ENCODE measurements around the gene SOWAHA.
"Not testable (repeated sequence)": the region's sequence is repeated elsewhere in the genome, so short reads cannot be mapped to it uniquely, and the experiment has no call there.

DNA sequence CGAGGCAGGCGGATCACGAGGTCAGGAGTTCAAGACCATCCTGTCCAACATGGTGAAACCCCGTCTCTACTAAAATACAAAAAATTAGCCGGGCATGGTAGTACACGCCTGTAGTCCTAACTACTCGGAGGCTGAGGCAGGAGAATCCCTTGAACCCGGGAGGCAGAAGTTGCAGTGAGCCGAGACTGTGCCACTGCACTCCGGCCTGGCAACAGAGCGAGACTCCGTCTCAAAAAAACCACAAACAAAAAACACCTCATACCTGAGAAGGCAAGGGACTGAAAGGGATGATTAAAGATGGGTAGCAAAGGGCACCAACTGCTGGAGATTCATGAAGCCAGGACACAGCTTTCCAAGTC is 6.3 kb upstream of the SOWAHA start:
- TF ChIP-seq, protein P1, sequence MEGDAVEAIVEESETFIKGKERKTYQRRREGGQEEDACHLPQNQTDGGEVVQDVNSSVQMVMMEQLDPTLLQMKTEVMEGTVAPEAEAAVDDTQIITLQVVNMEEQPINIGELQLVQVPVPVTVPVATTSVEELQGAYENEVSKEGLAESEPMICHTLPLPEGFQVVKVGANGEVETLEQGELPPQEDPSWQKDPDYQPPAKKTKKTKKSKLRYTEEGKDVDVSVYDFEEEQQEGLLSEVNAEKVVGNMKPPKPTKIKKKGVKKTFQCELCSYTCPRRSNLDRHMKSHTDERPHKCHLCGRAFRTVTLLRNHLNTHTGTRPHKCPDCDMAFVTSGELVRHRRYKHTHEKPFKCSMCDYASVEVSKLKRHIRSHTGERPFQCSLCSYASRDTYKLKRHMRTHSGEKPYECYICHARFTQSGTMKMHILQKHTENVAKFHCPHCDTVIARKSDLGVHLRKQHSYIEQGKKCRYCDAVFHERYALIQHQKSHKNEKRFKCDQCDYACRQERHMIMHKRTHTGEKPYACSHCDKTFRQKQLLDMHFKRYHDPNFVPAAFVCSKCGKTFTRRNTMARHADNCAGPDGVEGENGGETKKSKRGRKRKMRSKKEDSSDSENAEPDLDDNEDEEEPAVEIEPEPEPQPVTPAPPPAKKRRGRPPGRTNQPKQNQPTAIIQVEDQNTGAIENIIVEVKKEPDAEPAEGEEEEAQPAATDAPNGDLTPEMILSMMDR (IDR thresholded peaks at IDR 0.05) = not testable (repeated sequence)
- TF ChIP-seq POLR2A (IDR thresholded peaks at IDR 0.05) = not testable (repeated sequence)
